ENCODE results near the gene HLA-DPA1.

- TF ChIP-seq CTCF (IDR thresholded peaks at IDR 0.05 in 2 of 3, conservative IDR thresholded peaks at IDR 0.05 in 1 of 3; ENCODE audit: control insufficient read depth in 2 of 3, extremely low read depth in 1 of 3, insufficient read depth in 1 of 3, low read depth in 3 of 3, low read length in 3 of 3) (no peak), TBL1XR1 (IDR thresholded peaks at IDR 0.05; ENCODE audit: low read depth, low read length) (no peak)
- TF ChIP-seq, protein P1, sequence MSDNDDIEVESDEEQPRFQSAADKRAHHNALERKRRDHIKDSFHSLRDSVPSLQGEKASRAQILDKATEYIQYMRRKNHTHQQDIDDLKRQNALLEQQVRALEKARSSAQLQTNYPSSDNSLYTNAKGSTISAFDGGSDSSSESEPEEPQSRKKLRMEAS (IDR thresholded peaks at IDR 0.05; ENCODE audit: low read depth, low read length): no peak
These were observed 8.7 kb downstream of the HLA-DPA1 start for GRCh38 chr6:33064723-33065122.

Data from GM12878 (cell line).